GM12892 (cell line): ENCODE results near the gene TRAPPC14.

Experiments used
- DNase-seq: peaks from one replicate; pipeline ENCODE4 v3.0.0; 2011; ENCODE audit not compliant: insufficient read length
- FAIRE-seq: peaks from 2 replicates; lab custom pipeline; 2011; peaks lifted over from hg19 to GRCh38; lab: Jason Lieb, UNC
- POLR2A ChIP-seq: IDR thresholded peaks from 2 replicates; pipeline ENCODE4 v1.6.1; 2011; ENCODE audit warnings: low read depth, low read length, control low read depth
- POLR2AphosphoS5 ChIP-seq: IDR thresholded peaks from 2 replicates; pipeline ENCODE4 v1.6.1; 2011; ENCODE audit warnings: low read depth, low read length, control low read depth
- TAF1 ChIP-seq: IDR thresholded peaks from 2 replicates; pipeline ENCODE4 v1.6.1; 2011; ENCODE audit warnings: low read depth, mild to moderate bottlenecking, control low read depth, low read length, borderline replicate concordance

The TRAPPC14 gene

DNA sequence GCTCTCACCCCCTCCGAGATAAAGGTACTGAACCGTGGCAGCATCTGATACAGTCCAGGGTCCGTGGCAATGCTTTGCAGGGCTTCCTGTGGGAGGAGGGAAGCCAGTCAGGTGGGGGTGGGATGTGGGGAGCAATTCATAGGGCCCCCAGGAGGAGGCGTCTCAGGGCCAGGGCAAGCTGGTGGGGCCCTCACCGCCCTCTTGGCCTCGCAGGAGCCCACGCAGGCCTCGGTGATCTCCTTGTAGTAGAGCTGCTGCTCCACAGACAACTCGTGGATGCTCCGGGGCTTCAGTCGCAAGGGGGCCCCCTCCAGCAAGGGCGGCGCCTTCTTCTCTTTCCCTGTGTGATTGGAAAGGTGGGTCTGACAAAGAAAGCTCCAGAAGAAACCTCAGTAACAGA lies 46.6 kb downstream of the TRAPPC14 start:
- FAIRE-seq (no peak), DNase-seq (no peak)
- TF ChIP-seq POLR2A = no peak
- no peak for TF ChIP-seq TAF1
- no peak for TF ChIP-seq POLR2AphosphoS5

DNA sequence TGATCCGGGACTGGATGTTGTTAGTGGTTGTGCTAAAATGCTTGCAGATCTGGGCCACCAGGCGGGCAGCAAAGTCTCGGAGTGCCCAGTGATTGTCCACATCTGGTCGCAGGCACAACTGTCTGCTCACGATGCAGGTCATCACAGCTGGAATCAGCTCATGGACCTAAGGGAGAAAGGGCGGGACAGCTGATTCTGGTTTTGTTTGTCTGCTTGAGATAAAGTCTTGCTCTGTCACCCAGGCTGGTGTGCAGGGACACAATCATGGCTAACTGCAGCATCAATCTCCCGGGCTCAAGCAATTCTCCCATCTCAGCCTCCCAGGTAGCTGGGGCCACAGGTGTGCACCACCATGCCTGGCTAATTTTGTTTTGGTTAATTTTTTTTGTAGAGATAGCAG lies 47.4 kb downstream of the TRAPPC14 start:
- TF ChIP-seq POLR2A (no peak), POLR2AphosphoS5 (no peak), TAF1 (no peak)
- no peak for FAIRE-seq
- DNase-seq = no peak

DNA sequence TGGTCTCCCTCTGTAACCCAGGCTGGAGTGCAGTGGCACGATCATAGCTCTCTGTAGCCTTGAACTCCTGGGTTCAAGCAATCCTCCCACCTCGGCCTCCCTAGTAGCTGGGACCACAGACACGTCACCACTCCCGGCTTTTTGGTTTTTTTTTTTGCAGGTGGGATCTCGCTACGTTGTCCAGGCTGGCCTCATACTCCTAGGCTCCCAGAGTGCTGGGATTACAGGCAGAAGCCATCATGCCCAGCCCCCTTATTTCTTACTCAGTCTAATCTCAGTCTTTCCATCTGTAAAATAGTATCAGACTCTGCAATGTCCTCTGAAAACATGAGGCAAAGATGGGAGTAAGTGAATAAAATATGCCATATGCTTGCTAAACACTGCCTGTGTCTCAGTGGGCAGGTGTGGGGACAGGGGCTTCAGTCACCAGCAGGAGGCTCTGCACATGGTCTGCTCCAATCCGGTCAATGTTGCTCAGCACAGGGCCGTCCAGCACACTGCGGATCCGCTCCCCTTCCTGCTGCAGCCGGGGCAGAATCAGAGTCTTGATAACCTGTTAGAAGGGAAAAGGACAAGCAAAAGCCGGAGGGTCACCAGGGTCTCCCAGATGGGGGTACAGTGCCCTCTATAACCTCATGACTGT lies 48.9 kb downstream of the TRAPPC14 start:
- no peak for FAIRE-seq

DNA sequence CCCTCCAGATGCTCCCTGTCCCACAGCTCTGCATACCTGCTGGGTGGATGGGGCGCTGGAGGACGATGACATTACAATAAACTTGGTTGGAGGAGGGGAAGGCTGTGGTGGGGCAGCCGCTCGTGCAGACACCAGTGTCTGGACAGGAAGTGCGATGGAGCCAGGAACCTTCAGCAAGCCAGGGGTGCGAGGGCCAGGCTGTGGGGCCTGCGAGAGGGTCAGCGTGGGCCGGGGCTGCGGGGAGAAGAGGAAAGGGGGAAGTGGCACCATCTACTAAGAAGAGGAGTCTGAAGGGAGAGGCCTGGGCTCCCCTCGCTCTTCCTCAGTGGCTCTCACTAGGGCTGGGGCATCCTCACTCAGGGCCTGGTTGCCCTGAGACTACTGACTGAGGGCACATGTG lies 50.6 kb downstream of the TRAPPC14 start:
- FAIRE-seq = no peak
- TF ChIP-seq POLR2A (no peak), POLR2AphosphoS5 (no peak), TAF1 (no peak)
- no peak for DNase-seq

More for the DNA sequence above, 48.9 kb downstream of the TRAPPC14 start:
- TF ChIP-seq TAF1 (no peak), POLR2AphosphoS5 (no peak), POLR2A (no peak)
- DNase-seq = no peak

- DNase-seq = no peak
- no peak for FAIRE-seq
- no peak for TF ChIP-seq POLR2A
- no peak for TF ChIP-seq POLR2AphosphoS5
- no peak for TF ChIP-seq TAF1
Measured at GRCh38 chr7:100107125-100107737, 51.3 kb downstream of the TRAPPC14 start.

- TF ChIP-seq POLR2A (no peak), POLR2AphosphoS5 (no peak), TAF1 (no peak)
- no peak for FAIRE-seq
- no peak for DNase-seq
Measured at GRCh38 chr7:100106633-100107032, 51.9 kb downstream of the TRAPPC14 start.

GRCh38 chr7:100105534-100105933 lies 53.0 kb downstream of the TRAPPC14 start:
- no peak for FAIRE-seq
- DNase-seq = no peak
- no peak for TF ChIP-seq TAF1
- no peak for TF ChIP-seq POLR2AphosphoS5
- TF ChIP-seq POLR2A = no peak
